Left renal cortex interstitium (tissue), 4 donors: ENCODE measurements around the gene KCNQ5. TPM values are rescaled to one million over a fixed set of nuclear protein-coding genes. Genes with fewer than 3 reads are reported as not detected.

Experiments used
- DNase-seq, 4 donors: peaks; one replicate each; pipeline ENCODE4 v3.0.0-alpha.2; 2013; ENCODE audit warnings: low read depth in 4 of 4, low spot score in 2 of 4, missing footprints in 1 of 4
- polyA plus RNA-seq, 4 donors: library from polyadenylated mRNA; unstranded; fragments of 120-200 nt; gene quantifications; one replicate each; pipeline ENCODE4 v1.2.1, GENCODE V29; 2013; ENCODE audit not compliant: insufficient read length in 4 of 4

The KCNQ5 gene
- polyA plus RNA-seq, 4 donors: 0.14 to 0.59 (median 0.25) TPM

DNA sequence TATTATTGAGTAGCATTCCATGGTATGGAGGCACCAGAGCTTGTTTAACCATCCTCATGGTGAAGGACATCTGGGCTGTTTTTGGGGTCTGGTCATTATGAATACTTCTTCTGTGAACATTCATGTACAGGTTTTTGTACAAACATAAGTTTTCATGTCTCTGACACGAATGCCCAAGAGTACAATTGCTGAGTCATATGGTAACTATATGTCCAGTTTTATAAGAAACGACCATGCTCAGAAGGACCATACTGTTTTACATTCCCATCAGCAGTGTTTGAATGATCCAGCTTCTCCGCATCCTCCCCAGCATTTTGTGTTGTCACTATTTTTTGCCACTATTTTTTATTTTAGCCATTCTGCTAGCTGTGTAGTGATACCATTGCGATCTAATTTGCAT lies 414.8 kb downstream of the KCNQ5 start:
- DNase-seq: no peak

DNA sequence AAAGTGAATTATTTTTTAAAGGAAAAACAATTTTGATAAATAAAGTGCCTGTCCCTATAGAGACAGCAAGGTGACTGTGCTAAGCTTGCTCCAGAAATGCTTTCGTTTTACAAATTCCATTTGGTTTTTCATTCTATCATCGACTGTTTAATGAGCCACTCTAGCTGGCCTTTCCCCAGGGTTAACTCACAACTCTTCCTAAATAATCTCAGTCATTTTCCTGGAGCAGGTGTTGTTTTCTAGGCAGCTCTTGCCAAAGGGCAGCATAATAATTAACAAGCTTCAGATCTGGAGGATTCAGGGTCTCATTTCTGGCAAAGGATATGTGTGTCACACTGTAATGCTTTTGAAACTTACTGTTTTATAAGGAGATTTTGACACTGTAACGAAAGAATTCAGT lies 419.2 kb downstream of the KCNQ5 start:
- no peak for DNase-seq

GRCh38 chr6:73042892-73043291 lies 421.0 kb downstream of the KCNQ5 start:
- DNase-seq: no peak

- no peak for DNase-seq
Observed at GRCh38 chr6:73043446-73043845, 421.6 kb downstream of the KCNQ5 start.

DNA sequence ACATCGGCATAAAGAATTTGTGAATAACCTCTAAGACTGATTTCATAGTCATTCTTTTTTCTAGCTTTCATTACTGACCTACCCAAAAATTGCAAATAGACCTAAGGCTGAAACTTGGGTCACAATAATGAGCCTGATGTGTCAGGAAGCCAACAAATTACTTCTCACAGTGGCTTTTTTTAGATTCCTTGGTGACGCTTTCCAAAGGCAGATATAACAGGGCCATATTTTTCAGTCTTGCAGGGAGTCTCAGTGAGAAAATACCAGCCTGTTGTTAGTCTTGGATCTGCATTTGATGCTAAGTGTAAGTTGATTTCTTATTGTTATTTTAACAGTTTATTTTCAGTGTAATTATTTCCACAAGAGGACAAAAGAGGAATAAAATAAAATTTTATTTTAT lies 423.7 kb downstream of the KCNQ5 start:
- DNase-seq: no peak

DNA sequence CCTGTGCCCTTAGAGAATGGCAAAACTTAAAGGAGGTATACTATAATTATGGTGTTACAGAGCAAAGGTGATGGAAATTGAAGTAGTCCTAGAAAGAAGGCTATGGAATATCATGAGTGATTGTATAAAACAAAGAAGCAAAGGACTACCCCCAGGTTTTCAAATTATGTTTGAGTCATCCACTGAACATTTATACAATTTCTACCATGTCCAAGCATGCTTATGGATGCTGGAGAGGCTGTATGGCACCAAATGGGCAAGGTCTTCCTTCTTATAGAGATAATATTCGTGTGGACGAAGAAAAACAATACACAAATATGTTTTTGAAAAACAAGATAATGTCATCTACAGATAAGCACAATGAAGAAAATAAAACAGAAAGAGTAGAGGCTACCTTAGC lies 425.9 kb downstream of the KCNQ5 start:
- no peak for DNase-seq

- DNase-seq: no peak
Observed at GRCh38 chr6:73049971-73050594, 428.2 kb downstream of the KCNQ5 start.

- no peak for DNase-seq
Observed at GRCh38 chr6:73050706-73051105, 428.8 kb downstream of the KCNQ5 start.

DNA sequence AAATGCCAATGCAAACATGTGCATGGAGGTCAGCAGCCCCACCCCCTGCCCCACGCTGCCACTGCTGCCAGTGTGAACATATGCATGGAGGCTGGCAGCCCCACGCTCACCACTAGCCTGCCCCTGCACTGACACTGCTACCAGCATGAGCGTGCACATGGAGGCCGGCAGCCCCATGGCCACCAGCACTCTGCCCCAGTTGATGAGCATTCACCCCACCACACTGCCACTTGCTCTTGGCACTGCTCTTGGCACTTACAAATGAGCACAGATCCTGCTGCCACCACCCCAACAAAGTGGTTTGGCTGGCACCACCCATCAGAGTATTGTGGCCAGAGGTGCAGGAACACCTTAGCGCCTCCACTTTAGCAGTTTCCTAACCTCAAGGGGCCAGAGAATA lies 429.3 kb downstream of the KCNQ5 start:
- no peak for DNase-seq

GRCh38 chr6:73054958-73055357 lies 433.1 kb downstream of the KCNQ5 start:
- DNase-seq: no peak

- no peak for DNase-seq
Observed at GRCh38 chr6:73058736-73059135, 436.9 kb downstream of the KCNQ5 start.

GRCh38 chr6:73062130-73062529 lies 440.3 kb downstream of the KCNQ5 start:
- DNase-seq: no peak

- no peak for DNase-seq
Observed at GRCh38 chr6:73062837-73063236, 441.0 kb downstream of the KCNQ5 start.

- no peak for DNase-seq
Observed at GRCh38 chr6:73064266-73064665, 442.4 kb downstream of the KCNQ5 start.

GRCh38 chr6:73073238-73073637 lies 451.4 kb downstream of the KCNQ5 start:
- no peak for DNase-seq

DNA sequence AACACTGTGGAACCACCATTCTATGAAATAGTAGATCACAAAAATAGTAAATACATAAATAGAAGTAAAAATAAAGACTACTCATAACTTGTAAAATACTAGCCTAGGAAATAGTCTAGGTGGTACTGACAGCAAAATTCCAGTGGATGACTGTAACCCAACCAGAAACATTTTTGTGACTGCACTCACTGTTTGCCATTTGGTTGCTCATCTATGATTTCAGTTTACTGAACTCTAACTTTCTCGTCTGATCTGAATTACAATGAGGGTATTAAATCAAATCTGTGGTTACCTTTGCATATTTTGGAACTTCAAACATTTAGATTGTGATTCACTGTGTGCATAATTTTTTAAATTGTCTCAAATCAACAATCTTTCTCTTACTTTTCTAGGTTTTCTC lies 452.3 kb downstream of the KCNQ5 start:
- no peak for DNase-seq

DNA sequence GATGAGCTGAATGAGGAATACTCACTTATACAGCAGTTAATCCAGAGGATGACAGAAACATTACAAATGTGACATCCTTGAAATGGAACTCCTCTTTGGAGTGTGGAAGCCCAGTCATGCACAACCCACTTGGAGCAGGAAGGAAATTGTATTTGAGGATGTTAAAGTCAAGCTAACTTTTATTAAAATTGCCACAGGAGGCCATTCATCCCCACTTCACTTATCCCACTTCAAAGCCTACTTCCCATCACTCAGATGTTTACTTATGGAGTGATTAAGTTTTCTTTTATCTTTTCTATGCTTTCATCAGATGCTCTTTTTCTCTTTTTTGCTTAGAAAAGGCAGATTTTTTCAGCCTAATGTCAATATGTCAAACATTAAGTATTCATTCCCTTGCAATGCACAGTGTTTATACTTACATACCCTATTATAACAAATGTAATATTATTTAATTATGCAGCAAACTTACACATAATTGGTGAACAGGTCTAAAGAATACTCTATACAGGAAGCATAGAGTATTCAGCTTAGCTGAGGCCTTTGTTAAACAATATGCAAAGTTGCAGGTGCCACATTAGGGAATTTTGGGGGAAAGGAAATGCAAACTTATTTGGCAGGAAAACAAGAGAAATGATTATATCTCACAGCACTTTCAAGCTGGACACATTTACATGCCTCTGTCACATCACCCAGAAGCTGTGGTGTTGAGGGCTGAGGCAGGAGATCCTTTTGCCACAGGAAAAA lies 454.5 kb downstream of the KCNQ5 start:
- DNase-seq: no peak

DNA sequence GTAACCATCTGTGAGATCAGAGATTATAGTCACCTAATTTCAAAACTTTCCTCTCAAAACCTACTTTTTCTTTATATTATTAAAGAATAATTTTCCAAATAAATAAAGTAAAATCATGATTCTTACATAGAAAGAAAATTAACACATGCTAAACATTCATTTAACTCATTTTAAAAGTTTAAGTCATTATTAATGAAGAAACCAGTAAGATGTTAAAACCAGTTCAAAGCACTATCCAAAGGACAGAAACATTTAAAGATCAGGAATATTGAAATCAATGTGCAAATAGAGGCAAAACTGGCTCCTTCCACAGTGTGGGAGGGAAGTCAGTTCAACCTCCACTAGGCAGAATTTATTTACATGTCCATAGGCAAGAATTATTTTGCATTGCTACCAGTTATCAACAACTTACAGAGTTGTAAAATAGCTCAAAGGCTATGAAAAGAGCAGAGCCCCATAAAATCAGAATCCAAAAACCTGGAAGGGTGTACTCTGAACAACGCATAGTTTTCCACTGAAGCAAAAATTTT lies 456.5 kb downstream of the KCNQ5 start:
- no peak for DNase-seq

- DNase-seq: no peak
Observed at GRCh38 chr6:73078908-73079610, 457.2 kb downstream of the KCNQ5 start.

DNA sequence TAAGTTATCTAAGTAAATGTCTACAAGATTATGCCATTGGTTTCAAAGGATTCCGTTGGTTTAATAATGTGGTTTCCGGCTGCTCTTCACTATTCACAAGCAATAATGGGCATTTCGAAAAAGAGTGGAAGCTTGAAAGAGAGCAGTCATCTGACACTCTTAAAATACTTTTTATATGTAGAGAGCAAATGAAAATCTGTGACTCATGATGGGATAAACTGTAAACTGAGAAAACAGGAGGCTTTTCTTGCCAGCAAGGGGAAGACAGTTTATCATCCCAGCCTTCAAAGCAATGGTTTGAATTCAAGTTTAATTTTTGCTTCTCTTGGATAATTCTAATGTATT lies 457.7 kb downstream of the KCNQ5 start:
- no peak for DNase-seq

GRCh38 chr6:73079978-73080377 lies 458.1 kb downstream of the KCNQ5 start:
- DNase-seq: no peak

DNA sequence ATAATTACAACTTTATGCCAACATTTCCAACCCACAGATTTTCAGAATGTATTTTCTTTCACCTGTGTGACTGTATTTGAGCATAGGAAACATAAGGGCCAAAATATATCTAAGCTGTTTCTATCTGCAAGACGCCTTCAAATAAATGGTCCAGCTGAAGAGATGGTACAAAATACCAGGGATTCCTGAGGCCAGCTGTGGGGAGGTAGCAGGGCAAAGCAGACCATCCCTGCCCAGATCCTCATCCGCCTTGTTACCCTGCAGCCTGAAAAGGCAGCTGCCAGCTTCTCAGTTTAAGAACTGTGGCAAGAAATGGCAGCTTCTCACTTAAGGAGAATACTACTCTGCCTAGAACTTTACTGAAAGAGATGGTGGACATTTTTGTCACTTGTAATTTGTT lies 460.1 kb downstream of the KCNQ5 start:
- DNase-seq: no peak
